Urothelium cell line (cell line): ENCODE measurements around the gene AIMP1.
"Not testable (repeated sequence)": the region's sequence is repeated elsewhere in the genome, so short reads cannot be mapped to it uniquely, and the experiment has no call there.

Experiments used
- DNase-seq: peaks from one replicate; pipeline ENCODE4 v3.0.0; 2011; ENCODE audit warnings: low spot score, mixed read lengths
- FAIRE-seq: peaks from 2 replicates; lab custom pipeline; 2011; peaks lifted over from hg19 to GRCh38; lab: Jason Lieb, UNC

Gene AIMP1

GRCh38 chr4:106343865-106344646, 27.7 kb downstream of the AIMP1 start:
- FAIRE-seq, result no peak
- DNase-seq, result no peak

- no peak for FAIRE-seq
- no peak for DNase-seq
These were observed 28.3 kb downstream of the AIMP1 start for GRCh38 chr4:106344647-106344970.

- FAIRE-seq (no peak), DNase-seq (no peak)
These were observed 30.8 kb downstream of the AIMP1 start for GRCh38 chr4:106347167-106347566.

GRCh38 chr4:106351016-106351415, 34.7 kb downstream of the AIMP1 start:
- DNase-seq, result no peak
- no peak for FAIRE-seq

GRCh38 chr4:106353786-106354185, 37.4 kb downstream of the AIMP1 start:
- no peak for DNase-seq
- FAIRE-seq, result no peak

- DNase-seq (no peak), FAIRE-seq (no peak)
These were observed 38.8 kb downstream of the AIMP1 start for GRCh38 chr4:106355193-106355592.

- peak; percentile 10 for DNase-seq
- no peak for FAIRE-seq
These were observed 42.5 kb downstream of the AIMP1 start for GRCh38 chr4:106358899-106359298.

DNA sequence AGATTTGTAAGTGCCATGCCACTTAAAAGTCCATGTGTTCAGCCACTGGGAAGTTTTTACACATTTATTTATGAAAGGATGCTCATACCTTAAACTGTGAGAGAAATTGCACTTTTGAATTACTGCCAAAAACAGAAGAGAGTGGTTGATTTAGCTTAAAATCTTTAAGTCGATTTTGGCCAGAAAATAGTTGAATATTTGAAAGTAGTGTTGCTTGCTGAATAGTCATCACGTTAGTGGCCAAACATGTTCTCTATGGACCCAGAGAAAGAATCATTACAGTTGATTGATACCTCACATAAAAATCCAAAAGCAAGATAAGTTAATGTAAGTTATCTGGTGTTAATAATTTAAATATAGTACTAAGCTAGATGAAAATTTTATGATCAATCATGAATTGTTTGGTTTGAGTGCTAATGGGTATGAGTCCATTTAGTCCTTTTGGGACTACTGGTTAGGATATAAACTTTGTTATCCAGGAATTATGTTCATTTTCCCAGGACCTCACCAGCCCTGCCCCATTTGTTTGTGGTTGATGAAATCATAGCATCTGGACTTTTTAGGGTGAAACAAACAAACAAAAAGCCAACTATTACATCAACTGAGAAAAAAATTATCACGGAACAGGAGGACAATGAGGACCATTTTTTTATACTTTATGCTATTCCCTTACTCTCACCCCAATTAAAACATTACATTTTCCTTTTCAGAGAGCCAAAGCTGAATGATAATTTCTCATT, 45.9 kb downstream of the AIMP1 start:
- no peak for DNase-seq
- FAIRE-seq, result no peak

DNA sequence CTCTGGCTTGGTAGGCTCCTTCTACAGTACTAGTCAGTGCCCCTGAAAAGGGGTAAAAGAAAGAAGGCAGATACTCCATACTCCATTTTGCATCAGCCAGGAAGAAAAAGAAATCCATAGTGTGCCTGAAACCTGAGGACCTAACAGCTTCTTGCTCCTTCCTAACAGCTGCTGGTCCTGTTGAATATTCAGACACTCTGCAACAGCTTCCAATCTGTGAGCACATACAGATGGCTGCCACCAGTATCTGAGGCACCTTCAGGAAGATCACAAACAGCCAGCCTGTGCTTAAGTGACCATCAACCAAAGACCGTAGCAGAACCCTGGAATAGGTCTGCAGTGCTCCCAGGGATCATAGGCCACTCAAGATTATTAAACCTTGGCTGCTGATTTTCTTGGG, 47.9 kb downstream of the AIMP1 start:
- DNase-seq (no peak), FAIRE-seq (no peak)

GRCh38 chr4:106365613-106366012, 49.3 kb downstream of the AIMP1 start:
- peak; percentile 58 for DNase-seq
- peak; percentile 86 for FAIRE-seq

- FAIRE-seq (no peak), DNase-seq (no peak)
These were observed 49.7 kb downstream of the AIMP1 start for GRCh38 chr4:106366026-106366425.

DNA sequence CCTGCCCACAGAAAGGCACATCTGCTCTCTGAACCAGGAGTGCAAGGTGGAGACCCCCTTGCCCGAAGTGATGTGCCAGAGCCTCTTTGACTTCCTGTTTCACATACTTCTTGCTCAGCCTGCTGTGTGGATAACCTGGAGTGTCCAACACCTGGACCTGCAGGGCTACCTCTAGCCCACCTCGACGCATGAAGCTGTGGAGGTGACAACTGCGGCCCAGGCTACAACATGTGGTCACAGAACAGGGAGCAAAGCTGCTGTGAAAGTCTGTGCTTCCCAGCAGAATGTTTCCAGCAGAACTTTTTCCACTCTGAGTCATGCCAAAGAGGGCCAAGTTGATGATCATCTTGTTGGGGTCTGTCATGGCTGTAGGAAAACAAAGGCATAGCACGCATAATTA, 50.7 kb downstream of the AIMP1 start:
- DNase-seq (no peak), FAIRE-seq (no peak)

GRCh38 chr4:106368678-106369077, 52.3 kb downstream of the AIMP1 start, which contains the start of gene GIMD1:
GIMD1 (minus strand) TSS chr4:106368778; CDS start chr4:106367435, 1,343 bp downstream.
- FAIRE-seq, result no peak
- DNase-seq, result no peak

DNA sequence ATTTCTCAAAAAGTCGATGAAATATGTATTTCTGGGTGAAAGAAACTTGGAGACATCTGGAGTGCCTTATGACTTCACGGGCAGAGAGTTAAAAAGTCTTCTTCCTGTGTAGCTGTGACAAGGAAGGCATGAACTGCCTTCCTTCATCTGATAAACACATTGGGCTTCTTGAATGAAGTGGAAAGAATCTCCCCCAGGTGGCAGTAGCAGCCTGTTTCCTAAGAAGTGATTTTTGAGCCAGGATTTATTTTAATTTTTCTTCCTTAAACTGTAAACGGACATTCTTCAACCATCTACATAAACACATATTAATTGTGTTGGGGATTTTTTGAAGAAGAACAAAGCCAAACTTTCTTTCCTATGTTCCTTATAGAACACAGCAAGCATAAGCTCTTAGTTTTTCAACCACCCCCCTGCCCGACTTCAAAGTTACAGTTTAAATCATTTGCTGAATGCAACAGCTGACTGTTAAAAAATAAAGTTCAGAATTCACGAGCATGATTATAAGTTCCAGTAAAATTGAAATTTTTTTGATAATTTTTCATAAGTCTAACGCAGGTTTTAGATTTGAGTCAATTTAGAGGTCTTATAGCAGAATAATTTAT, 53.2 kb downstream of the AIMP1 start:
- FAIRE-seq (no peak), DNase-seq (peak; percentile 40)

- DNase-seq, result no peak
- FAIRE-seq, result no peak
These were observed 53.9 kb downstream of the AIMP1 start for GRCh38 chr4:106370214-106370613.

DNA sequence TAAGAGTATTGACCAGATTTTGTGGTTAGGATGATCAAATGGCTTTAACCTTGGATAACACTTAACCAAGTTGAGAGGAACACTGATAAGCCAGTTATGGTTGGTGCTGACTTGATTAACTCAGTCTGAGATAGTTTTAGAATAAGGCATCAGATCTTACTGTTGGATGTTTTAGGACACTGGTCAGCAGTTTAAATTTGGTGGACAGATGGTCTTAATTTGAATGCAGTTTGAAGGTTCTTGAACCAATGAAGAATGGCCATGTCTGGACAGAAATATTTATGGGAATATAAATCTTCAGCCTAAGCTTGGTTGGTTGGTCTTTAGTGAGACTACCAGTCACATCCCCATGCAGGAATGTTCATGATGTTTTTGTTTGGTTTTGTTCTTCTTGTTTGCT, 54.8 kb downstream of the AIMP1 start:
- DNase-seq, result no peak
- FAIRE-seq, result no peak

DNA sequence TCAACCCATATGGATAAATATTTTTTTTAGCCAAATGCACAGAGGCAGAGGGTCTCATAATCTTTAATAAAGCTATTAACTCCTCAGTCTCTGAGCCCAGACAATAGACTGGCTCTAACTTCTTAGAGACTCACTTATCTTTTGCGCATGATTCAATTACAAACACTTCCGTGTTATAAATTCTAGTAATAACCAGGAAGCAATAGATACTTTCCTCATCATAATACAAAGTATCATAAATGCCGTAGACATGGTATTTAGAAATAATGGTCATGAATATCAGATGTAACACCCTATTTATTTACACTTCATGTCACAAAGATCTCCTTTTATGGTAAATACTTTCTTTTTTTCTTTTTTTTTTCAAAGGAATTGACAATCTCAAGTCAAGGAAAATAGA, 56.7 kb downstream of the AIMP1 start:
- DNase-seq (no peak), FAIRE-seq (no peak)

DNA sequence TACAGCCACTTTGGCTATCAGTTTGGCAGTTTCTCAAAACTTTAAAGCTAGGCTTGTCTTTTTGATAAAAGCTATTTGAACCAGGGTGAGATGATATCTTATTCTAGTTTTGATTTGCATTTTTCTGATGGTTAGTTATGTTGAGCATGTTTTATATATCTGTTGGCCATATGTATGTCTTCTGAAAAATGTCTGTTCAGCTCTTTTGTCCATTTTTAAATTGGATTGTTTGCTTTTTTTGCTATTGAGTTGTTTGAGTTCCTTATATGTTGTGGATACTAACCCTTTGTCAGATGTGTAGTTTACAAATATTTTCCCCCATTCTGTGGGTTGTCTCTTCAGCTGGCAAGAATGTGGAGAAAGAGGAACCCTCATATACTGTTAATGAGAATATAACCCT, 63.8 kb downstream of the AIMP1 start:
- FAIRE-seq (no peak), DNase-seq (no peak)

GRCh38 chr4:106384878-106385277, 68.5 kb downstream of the AIMP1 start:
- FAIRE-seq (no peak), DNase-seq (no peak)

DNA sequence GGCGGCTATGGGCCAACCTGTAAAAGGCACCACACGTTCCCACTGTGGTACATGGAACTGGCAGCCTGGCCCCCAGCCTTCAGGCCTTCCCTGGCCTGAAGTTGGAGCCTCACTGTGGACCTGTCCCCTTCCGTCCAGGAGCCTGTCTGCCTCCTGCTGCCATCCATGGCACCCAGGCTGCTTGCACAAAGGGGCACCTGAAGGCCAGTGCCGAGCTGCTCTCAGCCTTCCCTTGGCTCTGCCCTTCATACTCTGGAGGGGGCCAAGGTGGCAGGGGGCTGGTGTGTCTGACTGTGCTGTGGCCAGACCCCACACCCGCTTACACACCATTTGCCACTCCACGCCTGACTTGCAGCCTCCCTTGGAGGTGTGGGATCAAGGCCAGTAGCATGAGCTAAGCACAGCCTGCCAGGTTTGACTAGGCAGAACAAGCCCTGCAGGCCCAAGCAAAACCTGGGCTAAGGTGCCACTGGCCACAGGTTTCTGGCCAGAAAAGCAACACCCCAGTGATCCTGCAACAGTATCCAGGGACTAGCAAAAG, 69.6 kb downstream of the AIMP1 start:
- no peak for FAIRE-seq

GRCh38 chr4:106395582-106395981, 79.2 kb downstream of the AIMP1 start:
- FAIRE-seq, result no peak
- no peak for DNase-seq

More for the DNA sequence above, 69.6 kb downstream of the AIMP1 start:
- DNase-seq, result no peak

DNA sequence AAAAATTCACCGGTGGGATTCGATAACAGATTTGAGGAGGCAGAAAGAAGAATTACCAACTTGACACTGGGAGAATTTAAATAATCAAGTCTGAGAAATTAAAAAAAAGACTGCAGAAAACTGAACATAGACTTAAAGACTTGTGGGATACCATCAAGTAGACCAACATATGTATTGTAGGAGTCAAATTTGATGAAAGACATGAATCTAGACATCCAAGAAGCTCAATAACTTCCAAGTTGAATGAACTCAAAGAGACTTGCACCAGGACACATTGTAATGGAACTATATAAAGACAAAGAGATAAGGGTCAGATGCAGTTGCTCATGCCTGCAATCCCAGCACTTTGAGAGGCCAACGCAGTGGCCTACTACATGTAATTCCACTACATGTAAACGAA, 82.5 kb downstream of the AIMP1 start:
- not testable (repeated sequence) for DNase-seq
- FAIRE-seq, result peak; percentile 17
